HCT116 (cell line): ENCODE measurements around the gene CALHM3. TPM values are rescaled to one million over a fixed set of nuclear protein-coding genes. Genes with fewer than 3 reads are reported as not detected.

Experiments used
- ATAC-seq: fragments of 200-7000 bp; cut with Tn5 transposase; 2 replicates; pipeline ENCODE4 v1.9.1; 2020; ENCODE audit warnings: mild to moderate bottlenecking, moderate library complexity
- BruUV-seq: library from RNA; stranded (reverse); fragments of 400-500 nt; replicated peaks from 2 replicates; lab custom pipeline; 2021; lab: Mats Ljungman, UMichigan
- CTCF ChIA-PET: fragments of 300-600 bp; sonication (Branson Sonifier 250); formaldehyde crosslinking; loops from one replicate; lab custom pipeline; 2021; ENCODE audit warnings: antibody characterized with exemption; lab: Charles Lee
- POLR2A ChIA-PET: fragments of 300-600, 350-600 bp; sonication (Branson Sonifier 250); formaldehyde crosslinking; loops from one replicate; lab custom pipeline; 2021; ENCODE audit warnings: antibody characterized with exemption; lab: Charles Lee
- RAD21 ChIA-PET, 2 experiments: fragments of 300-600 bp; sonication (Branson Sonifier 250); formaldehyde crosslinking; loops; one replicate each; lab custom pipeline; 2023; ENCODE audit warnings: low total read pairs in 2 of 2; ENCODE audit not compliant: uncharacterized antibody in 2 of 2, unreplicated experiment in 2 of 2, low non-redundant PET in 1 of 2; lab: Charles Lee
- DNase-seq: peaks from one replicate; pipeline ENCODE4 v3.0.0-alpha.2; 2010; ENCODE audit warnings: low read depth, low spot score
- H2AFZ ChIP-seq: fragments of 200-600 bp; shearing (Covaris generic), sonication (generic); 2 replicates; pipeline ENCODE4 v1.6.1; 2017; ENCODE audit warnings: low read depth, mixed run types, mixed read lengths, antibody characterized with exemption, low read length; ENCODE audit not compliant: poor library complexity, severe bottlenecking
- H3K27ac ChIP-seq: 2 replicates; pipeline ENCODE4 v1.5.1; 2012; ENCODE audit warnings: low read depth, low read length
- H3K27me3 ChIP-seq: fragments of 200-600 bp; sonication (generic); 2 replicates; pipeline ENCODE4 v1.6.1; 2016; ENCODE audit warnings: mixed run types, low read length, mixed read lengths; ENCODE audit not compliant: insufficient read depth
- H3K36me3 ChIP-seq, 2 experiments: fragments of 200-500 bp in 1 of 2; fragments of 200-600 bp in 1 of 2; sonication (Bioruptor generic) in 1 of 2; sonication (generic) in 1 of 2; 2 replicates each; pipeline versions ENCODE4 v1.5.1 to v1.6.1; 2014 to 2016; ENCODE audit warnings: low read length in 2 of 2, inconsistent platforms in 1 of 2, mixed read lengths in 1 of 2, mixed run types in 1 of 2; ENCODE audit not compliant: insufficient read depth in 2 of 2, control insufficient read depth in 1 of 2
- H3K4me1 ChIP-seq, 2 experiments: fragments of 200-600 bp in 1 of 2; sonication (generic) in 1 of 2; 2 replicates each; pipeline versions ENCODE4 v1.5.1 to v1.6.1; 2012 to 2017; ENCODE audit warnings: low read length in 2 of 2, inconsistent platforms in 1 of 2, mild to moderate bottlenecking in 1 of 2, mixed read lengths in 1 of 2, mixed run types in 1 of 2, moderate library complexity in 1 of 2; ENCODE audit not compliant: insufficient read depth in 2 of 2, control insufficient read depth in 1 of 2
- H3K4me2 ChIP-seq: fragments of 200-600 bp; sonication (generic); 2 replicates; pipeline ENCODE4 v1.6.1; 2017; ENCODE audit warnings: mixed run types, low read length, mixed read lengths
- H3K4me3 ChIP-seq, 2 experiments: fragments of 200-600 bp in 1 of 2; sonication (generic) in 1 of 2; replicated peaks in 1 of 2; 2 replicates each; pipeline ENCODE4 v1.5.1; 2011 to 2016; ENCODE audit warnings: low read length in 2 of 2, control low read depth in 1 of 2, low read depth in 1 of 2, mild to moderate bottlenecking in 1 of 2, mixed read lengths in 1 of 2, mixed run types in 1 of 2
- H3K79me2 ChIP-seq: fragments of 200-600 bp; sonication (generic); 2 replicates; pipeline ENCODE4 v1.6.1; 2017; ENCODE audit warnings: mild to moderate bottlenecking, mixed run types, low read length, moderate library complexity, mixed read lengths; ENCODE audit not compliant: insufficient read depth
- H3K9ac ChIP-seq: fragments of 200-600 bp; sonication (generic); 2 replicates; pipeline ENCODE4 v1.6.1; 2016; ENCODE audit warnings: low read length, mixed read lengths
- H3K9me2 ChIP-seq: fragments of 200-600 bp; sonication (generic), shearing (Covaris generic); 2 replicates; pipeline ENCODE4 v1.6.1; 2017; ENCODE audit warnings: mixed run types, mild to moderate bottlenecking, moderate library complexity; ENCODE audit not compliant: insufficient read depth
- H3K9me3 ChIP-seq, 2 experiments: fragments of 200-500 bp in 1 of 2; fragments of 200-600 bp in 1 of 2; sonication (Bioruptor generic) in 1 of 2; sonication (generic) in 1 of 2; 2 replicates each; pipeline ENCODE4 v1.6.1; 2014 to 2017; ENCODE audit warnings: low read length in 2 of 2, mixed read lengths in 2 of 2, inconsistent platforms in 1 of 2, low read depth in 1 of 2, mild to moderate bottlenecking in 1 of 2, mixed run types in 1 of 2, moderate library complexity in 1 of 2; ENCODE audit not compliant: control insufficient read depth in 1 of 2, insufficient read depth in 1 of 2
- H4K20me1 ChIP-seq: fragments of 200-600 bp; sonication (generic), shearing (Covaris generic); 2 replicates; pipeline ENCODE4 v1.6.1; 2017; ENCODE audit warnings: mixed run types, mild to moderate bottlenecking, moderate library complexity; ENCODE audit not compliant: insufficient read depth
- ATF3 ChIP-seq: IDR thresholded peaks from 2 replicates; pipeline ENCODE4 v1.6.1; 2012
- CBX3 ChIP-seq: IDR thresholded peaks from 2 replicates; pipeline ENCODE4 v1.6.1; 2012; ENCODE audit warnings: low read depth
- CTCF ChIP-seq, 3 experiments: fragments of 200-600 bp in 1 of 3; sonication (generic) in 1 of 3; IDR thresholded peaks in 2 of 3; conservative IDR thresholded peaks in 1 of 3; 2 replicates each; pipeline ENCODE4 v1.5.1; 2012 to 2017; ENCODE audit warnings: low read depth in 2 of 3, low read length in 2 of 3, antibody characterized with exemption in 1 of 3, borderline replicate concordance in 1 of 3, control low read depth in 1 of 3, mild to moderate bottlenecking in 1 of 3, mixed read lengths in 1 of 3, mixed run types in 1 of 3, moderate library complexity in 1 of 3; ENCODE audit not compliant: insufficient read depth in 1 of 3
- EGR1 ChIP-seq: IDR thresholded peaks from 2 replicates; pipeline ENCODE4 v1.6.1; 2012; ENCODE audit warnings: low read depth
- EZH2 ChIP-seq: fragments of 200-600 bp; sonication (generic); IDR thresholded peaks from 2 replicates; pipeline ENCODE4 v1.6.1; 2017; ENCODE audit warnings: antibody characterized with exemption, mixed run types
- EZH2phosphoT487 ChIP-seq: fragments of 200-600 bp; IDR thresholded peaks from 2 replicates; pipeline ENCODE4 v1.6.1; 2018; ENCODE audit warnings: antibody characterized with exemption, borderline replicate concordance
- JUND ChIP-seq: IDR thresholded peaks from 2 replicates; pipeline ENCODE4 v1.6.1; 2012
- MAX ChIP-seq: IDR thresholded peaks from 2 replicates; pipeline ENCODE4 v1.6.1; 2012
- POLR2AphosphoS5 ChIP-seq: IDR thresholded peaks from 2 replicates; pipeline ENCODE4 v1.6.1; 2011; ENCODE audit warnings: mild to moderate bottlenecking, low read depth, low read length, moderate library complexity
- RAD21 ChIP-seq: IDR thresholded peaks from 2 replicates; pipeline ENCODE4 v1.6.1; 2012; ENCODE audit warnings: low read depth, mild to moderate bottlenecking
- SIN3A ChIP-seq: IDR thresholded peaks from 2 replicates; pipeline ENCODE4 v1.6.1; 2012; ENCODE audit warnings: low read depth
- SP1 ChIP-seq: IDR thresholded peaks from 2 replicates; pipeline ENCODE4 v1.6.1; 2012; ENCODE audit warnings: low read depth
- SRF ChIP-seq: IDR thresholded peaks from 2 replicates; pipeline ENCODE4 v1.6.1; 2012; ENCODE audit warnings: low read depth
- TCF7L2 ChIP-seq: IDR thresholded peaks from 2 replicates; pipeline ENCODE4 v1.7.0; 2011; ENCODE audit warnings: borderline replicate concordance, inconsistent platforms; ENCODE audit not compliant: insufficient read depth, insufficient read length; ENCODE audit errors: extremely low read depth
- YY1 ChIP-seq: IDR thresholded peaks from 2 replicates; pipeline ENCODE4 v1.6.1; 2011; ENCODE audit warnings: low read length, low read depth, moderate library complexity, mild to moderate bottlenecking; ENCODE audit not compliant: insufficient replicate concordance; ENCODE audit errors: extremely low read depth
- ZFX ChIP-seq: fragments of 450-650 bp; IDR thresholded peaks from 2 replicates; pipeline ENCODE4 v1.6.1; 2017
- ZNF274 ChIP-seq: fragments of 200-500 bp; sonication (Bioruptor generic); IDR thresholded peaks from 2 replicates; pipeline ENCODE4 v1.6.1; 2014; ENCODE audit warnings: mild to moderate bottlenecking, low read depth, low read length, inconsistent platforms
- intact Hi-C: fragments of 100-400 bp; cut with micrococcal nuclease; formaldehyde crosslinking; loops from 2 replicates; pipeline ENCODE4 v1.10.0; 2022
- total RNA-seq: library from RNA; stranded (reverse); gene quantifications from one replicate; pipeline ENCODE4 v1.2.1, GENCODE V29; 2021; ENCODE audit not compliant: unreplicated experiment
- TF ChIP-seq, protein P1 (sequence below): IDR thresholded peaks from 2 replicates; pipeline ENCODE4 v1.6.1; 2012; ENCODE audit warnings: low read depth
- TF ChIP-seq, protein P2 (sequence below): IDR thresholded peaks from 2 replicates; pipeline ENCODE4 v1.6.1; 2011; ENCODE audit warnings: mild to moderate bottlenecking, low read length, moderate library complexity; ENCODE audit not compliant: insufficient replicate concordance; ENCODE audit errors: extremely low read depth

CALHM3 gene
- total RNA-seq, 1 experiment from 2014 or later, result 0.49 TPM

- TF ChIP-seq YY1, result no peak
- no peak for TF ChIP-seq SRF
Observed at GRCh38 chr10:103441611-103442010, 37.4 kb downstream of the CALHM3 start (continued).

DNA sequence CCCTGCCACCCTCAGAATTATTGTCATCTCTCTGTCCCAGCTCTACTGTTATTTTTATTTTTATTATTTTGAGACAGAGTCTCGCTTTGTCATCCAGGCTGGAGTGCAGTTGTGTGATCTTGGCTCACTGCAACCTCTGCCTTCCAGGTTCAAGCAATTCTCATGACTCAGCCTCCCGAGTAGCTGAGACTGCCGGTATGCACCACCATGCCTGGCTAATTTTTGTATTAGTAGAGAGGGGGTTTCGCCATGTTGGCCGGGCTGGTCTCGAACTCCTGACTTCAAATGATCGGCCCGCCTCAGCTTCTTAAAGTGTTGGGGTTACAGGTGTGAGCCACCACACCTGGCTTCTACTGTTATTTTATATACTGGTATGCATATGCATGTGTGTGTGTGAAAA is 37.8 kb downstream of the CALHM3 start:
- ChIA-PET POLR2A (no interaction called here), CTCF (no interaction called here), RAD21 (no interaction called here)
- ATAC-seq (no peak), DNase-seq (no peak)
- Histone ChIP-seq H3K4me2 (no peak overlapping the region), H3K36me3 (peaks cover 85 to 89% of the 10 kb centered on the region in 2 experiments), H3K27ac (no peak overlapping the region), H3K4me3 (no peak overlapping the region), H4K20me1 (no peaks in the 10 kb centered on the region), H3K9me2 (no peaks in the 10 kb centered on the region), H2AFZ (no peak overlapping the region), H3K9me3 (no peaks in the 10 kb centered on the region), H3K9ac (no peak overlapping the region), H3K79me2 (peaks cover 5% of the 10 kb centered on the region; the same call in 1 of the 2 replicates), H3K4me1 (no peaks in the 10 kb centered on the region), H3K27me3 (no peaks in the 10 kb centered on the region)
- no TSS peak for BruUV-seq
- intact Hi-C loops, result no loop called here
- TF ChIP-seq SIN3A (no peak), ATF3 (no peak), YY1 (no peak), JUND (no peak), RAD21 (no peak), MAX (no peak), SP1 (no peak), CTCF (IDR thresholded peaks at IDR 0.05 in 2 of 3, conservative IDR thresholded peaks at IDR 0.05 in 1 of 3; ENCODE audit: borderline replicate concordance in 1 of 3, insufficient read depth in 1 of 3, low read depth in 2 of 3, low read length in 2 of 3) (no peak), EGR1 (no peak), ZNF274 (no peak), CBX3 (no peak), EZH2phosphoT487 (no peak), POLR2AphosphoS5 (no peak), EZH2 (no peak), TCF7L2 (no peak), ZFX (no peak)
- TF ChIP-seq, protein P1, sequence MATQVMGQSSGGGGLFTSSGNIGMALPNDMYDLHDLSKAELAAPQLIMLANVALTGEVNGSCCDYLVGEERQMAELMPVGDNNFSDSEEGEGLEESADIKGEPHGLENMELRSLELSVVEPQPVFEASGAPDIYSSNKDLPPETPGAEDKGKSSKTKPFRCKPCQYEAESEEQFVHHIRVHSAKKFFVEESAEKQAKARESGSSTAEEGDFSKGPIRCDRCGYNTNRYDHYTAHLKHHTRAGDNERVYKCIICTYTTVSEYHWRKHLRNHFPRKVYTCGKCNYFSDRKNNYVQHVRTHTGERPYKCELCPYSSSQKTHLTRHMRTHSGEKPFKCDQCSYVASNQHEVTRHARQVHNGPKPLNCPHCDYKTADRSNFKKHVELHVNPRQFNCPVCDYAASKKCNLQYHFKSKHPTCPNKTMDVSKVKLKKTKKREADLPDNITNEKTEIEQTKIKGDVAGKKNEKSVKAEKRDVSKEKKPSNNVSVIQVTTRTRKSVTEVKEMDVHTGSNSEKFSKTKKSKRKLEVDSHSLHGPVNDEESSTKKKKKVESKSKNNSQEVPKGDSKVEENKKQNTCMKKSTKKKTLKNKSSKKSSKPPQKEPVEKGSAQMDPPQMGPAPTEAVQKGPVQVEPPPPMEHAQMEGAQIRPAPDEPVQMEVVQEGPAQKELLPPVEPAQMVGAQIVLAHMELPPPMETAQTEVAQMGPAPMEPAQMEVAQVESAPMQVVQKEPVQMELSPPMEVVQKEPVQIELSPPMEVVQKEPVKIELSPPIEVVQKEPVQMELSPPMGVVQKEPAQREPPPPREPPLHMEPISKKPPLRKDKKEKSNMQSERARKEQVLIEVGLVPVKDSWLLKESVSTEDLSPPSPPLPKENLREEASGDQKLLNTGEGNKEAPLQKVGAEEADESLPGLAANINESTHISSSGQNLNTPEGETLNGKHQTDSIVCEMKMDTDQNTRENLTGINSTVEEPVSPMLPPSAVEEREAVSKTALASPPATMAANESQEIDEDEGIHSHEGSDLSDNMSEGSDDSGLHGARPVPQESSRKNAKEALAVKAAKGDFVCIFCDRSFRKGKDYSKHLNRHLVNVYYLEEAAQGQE, result no peak
- TF ChIP-seq, protein P2, sequence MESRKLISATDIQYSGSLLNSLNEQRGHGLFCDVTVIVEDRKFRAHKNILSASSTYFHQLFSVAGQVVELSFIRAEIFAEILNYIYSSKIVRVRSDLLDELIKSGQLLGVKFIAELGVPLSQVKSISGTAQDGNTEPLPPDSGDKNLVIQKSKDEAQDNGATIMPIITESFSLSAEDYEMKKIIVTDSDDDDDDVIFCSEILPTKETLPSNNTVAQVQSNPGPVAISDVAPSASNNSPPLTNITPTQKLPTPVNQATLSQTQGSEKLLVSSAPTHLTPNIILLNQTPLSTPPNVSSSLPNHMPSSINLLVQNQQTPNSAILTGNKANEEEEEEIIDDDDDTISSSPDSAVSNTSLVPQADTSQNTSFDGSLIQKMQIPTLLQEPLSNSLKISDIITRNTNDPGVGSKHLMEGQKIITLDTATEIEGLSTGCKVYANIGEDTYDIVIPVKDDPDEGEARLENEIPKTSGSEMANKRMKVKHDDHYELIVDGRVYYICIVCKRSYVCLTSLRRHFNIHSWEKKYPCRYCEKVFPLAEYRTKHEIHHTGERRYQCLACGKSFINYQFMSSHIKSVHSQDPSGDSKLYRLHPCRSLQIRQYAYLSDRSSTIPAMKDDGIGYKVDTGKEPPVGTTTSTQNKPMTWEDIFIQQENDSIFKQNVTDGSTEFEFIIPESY, result no peak
